Thyroid gland (tissue), 4 donors: ENCODE measurements around the gene FER. TPM values are rescaled to one million over a fixed set of nuclear protein-coding genes. Genes with fewer than 3 reads are reported as not detected.
"Not testable (repeated sequence)": the region's sequence is repeated elsewhere in the genome, so short reads cannot be mapped to it uniquely, and the experiment has no call there.

Source experiments
- DNase-seq, 2 donors: peaks; one replicate each; pipeline ENCODE4 v3.0.0-alpha.2; 2019
- H3K27ac ChIP-seq, 3 donors: fragments of 200-600 bp; sonication (generic); 1 replicate in 2 of 3; 2 replicates in 1 of 3; pipeline ENCODE4 v1.5.1; 2016 to 2019; ENCODE audit warnings: mild to moderate bottlenecking in 1 of 3, moderate library complexity in 1 of 3
- H3K27me3 ChIP-seq: fragments of 200-600 bp; sonication (generic); one replicate; pipeline ENCODE4 v1.5.1; 2019
- H3K36me3 ChIP-seq, 2 donors: fragments of 200-600 bp; sonication (generic); one replicate each; pipeline ENCODE4 v1.5.1; 2016 to 2019
- H3K4me1 ChIP-seq, 2 donors: fragments of 200-600 bp; sonication (generic); one replicate each; pipeline ENCODE4 v1.5.1; 2017 to 2019
- H3K4me3 ChIP-seq, 3 donors: fragments of 200-600 bp; sonication (generic); replicated peaks in 1 of 3; 1 replicate in 2 of 3; 2 replicates in 1 of 3; pipeline ENCODE4 v1.5.1; 2016; ENCODE audit warnings: mild to moderate bottlenecking in 1 of 3
- H3K9me3 ChIP-seq: fragments of 200-600 bp; sonication (generic); one replicate; pipeline ENCODE4 v1.5.1; 2017
- CTCF ChIP-seq, 6 experiments: fragments of 200-600 bp in 3 of 6; fragments of 450-650 bp in 3 of 6; sonication (generic) in 3 of 6; IDR thresholded peaks; one replicate each; pipeline ENCODE4 v1.5.1; 2016 to 2019; ENCODE audit warnings: antibody characterized with exemption in 6 of 6, mild to moderate bottlenecking in 2 of 6, inconsistent platforms in 1 of 6, moderate library complexity in 1 of 6
- POLR2A ChIP-seq, 2 donors: fragments of 450-650 bp; IDR thresholded peaks; one replicate each; pipeline ENCODE4 v1.6.1; 2017; ENCODE audit warnings: antibody characterized with exemption in 2 of 2, mild to moderate bottlenecking in 2 of 2, moderate library complexity in 1 of 2
- WGBS, 2 donors: methylation state at CpG; one replicate each; pipeline ENCODE4 v1.1.5; 2017; 5-methylcytosine and 5-hydroxymethylcytosine counted together
- intact Hi-C: fragments of 100-400 bp; cut with DNase I; formaldehyde crosslinking; loops from one replicate; pipeline ENCODE4 v1.15.1; 2023
- total RNA-seq, 4 donors: library from RNA; depleted of rRNA; stranded (reverse); fragments of >200 nt; gene quantifications; one replicate each; pipeline ENCODE4 v1.2.3, GENCODE V29; 2016

FER gene
- total RNA-seq, 4 donors from 2014 or later: 38.8 to 79.1 (median 45.2) TPM

DNA sequence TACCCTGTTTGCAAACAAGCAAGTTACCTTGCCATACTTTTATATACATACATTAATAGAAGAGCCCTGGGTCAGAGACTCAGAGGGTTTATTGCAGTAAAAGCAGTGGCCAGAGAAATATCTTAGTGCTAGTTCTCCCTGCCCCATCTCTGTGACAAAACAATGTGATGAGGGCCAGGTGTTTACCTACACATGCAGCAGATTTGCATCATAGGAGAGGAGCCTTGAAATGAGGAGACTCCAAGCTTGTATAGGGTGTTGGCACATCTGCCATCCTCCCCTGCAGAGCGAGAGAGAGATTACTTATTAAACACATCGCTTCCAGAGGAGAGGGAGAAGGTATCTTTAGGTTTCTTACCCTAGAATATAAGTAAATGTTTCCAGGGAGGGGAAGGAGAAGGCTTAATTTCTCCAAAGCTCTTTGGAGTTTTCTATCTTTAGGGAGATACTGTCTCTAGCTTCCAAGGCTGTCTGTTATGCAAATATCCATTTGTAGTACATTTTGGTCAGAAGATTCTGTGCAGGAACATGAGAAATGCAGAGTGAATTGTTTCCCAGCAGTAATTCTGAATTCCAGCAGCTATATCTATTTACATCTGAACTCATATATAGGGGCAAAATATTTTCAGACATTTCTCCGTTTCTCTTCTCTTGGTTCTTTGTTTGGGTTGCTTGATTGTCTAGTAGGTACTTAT lies 15.7 kb downstream of the FER start:
- DNase-seq: no peak
- intact Hi-C loops: no loop called here
- Histone ChIP-seq H3K4me3 (no peak overlapping the region), H3K27me3 (no peaks in the 10 kb centered on the region), H3K9me3 (no peaks in the 10 kb centered on the region), H3K27ac (no peak overlapping the region), H3K4me1 (no peaks in the 10 kb centered on the region), H3K36me3 (no peaks in the 10 kb centered on the region)
- TF ChIP-seq POLR2A (IDR thresholded peaks at IDR 0.05) (no peak), CTCF (IDR thresholded peaks at IDR 0.05) (no peak)
- 94 to 95% methylated on average over 3 of the region's 3 CpGs for WGBS, 2 donors

GRCh38 chr5:108765647-108766046 lies 17.9 kb downstream of the FER start:
- Histone ChIP-seq H3K27ac (no peak overlapping the region), H3K4me3 (no peak overlapping the region), H3K4me1 (no peaks in the 10 kb centered on the region), H3K9me3 (no peaks in the 10 kb centered on the region), H3K27me3 (no peaks in the 10 kb centered on the region), H3K36me3 (no peaks in the 10 kb centered on the region)
- TF ChIP-seq POLR2A (IDR thresholded peaks at IDR 0.05): no peak
- no peak for TF ChIP-seq CTCF (IDR thresholded peaks at IDR 0.05)
- DNase-seq: no peak
- intact Hi-C loops: no loop called here

DNA sequence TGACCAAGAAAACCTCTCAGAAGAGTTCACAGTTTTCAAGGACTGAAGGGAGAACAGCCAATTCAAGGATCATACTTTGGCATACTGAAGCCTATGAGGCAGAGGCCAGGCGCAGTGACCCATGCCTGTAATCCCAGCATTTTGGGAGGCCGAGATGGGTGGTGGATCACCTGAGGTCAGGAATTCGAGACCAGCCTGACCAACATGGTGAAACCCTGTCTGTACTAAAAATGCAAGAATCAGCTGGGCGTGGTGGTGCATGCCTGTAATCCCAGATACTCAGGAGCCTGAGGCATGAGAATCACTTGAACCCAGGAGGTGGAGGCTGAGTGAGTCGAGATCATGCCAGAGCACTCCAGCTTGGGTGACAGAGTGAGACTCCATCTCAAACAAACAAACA lies 19.2 kb downstream of the FER start:
- H3K4me3 ChIP-seq, H3K9me3 ChIP-seq, H3K4me1 ChIP-seq, H3K27me3 ChIP-seq, DNase-seq, intact Hi-C loops, H3K36me3 ChIP-seq, H3K27ac ChIP-seq: not testable (repeated sequence)
- WGBS, 2 donors: 82 to 84% methylated on average over 5 of the region's 5 CpGs

DNA sequence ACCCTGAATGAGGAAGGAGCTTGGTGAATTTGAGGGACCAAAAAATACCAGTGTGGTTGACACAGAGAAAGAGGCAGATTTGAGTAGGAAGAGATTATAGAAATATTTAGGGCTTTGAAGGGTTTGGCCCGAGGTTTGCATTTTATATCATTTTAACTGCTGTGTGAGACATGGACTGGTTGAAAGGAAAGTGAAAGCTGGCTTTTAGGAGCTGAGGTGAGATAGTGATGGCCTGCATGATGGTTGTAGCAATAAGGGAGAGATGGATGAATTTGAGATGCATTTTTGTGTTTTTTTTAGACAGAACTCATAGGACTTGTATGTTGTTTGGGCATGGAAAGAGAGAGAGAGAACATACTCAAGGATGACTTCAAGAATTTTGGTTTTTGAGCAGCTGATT lies 21.7 kb downstream of the FER start:
- 81 to 89% methylated on average over 1 of the region's 1 CpG for WGBS, 2 donors
- Histone ChIP-seq H3K27me3 (no peaks in the 10 kb centered on the region), H3K9me3 (no peaks in the 10 kb centered on the region), H3K36me3 (no peaks in the 10 kb centered on the region), H3K27ac (no peak overlapping the region), H3K4me3 (no peak overlapping the region), H3K4me1 (no peaks in the 10 kb centered on the region)
- no peak for TF ChIP-seq CTCF (IDR thresholded peaks at IDR 0.05)
- TF ChIP-seq POLR2A (IDR thresholded peaks at IDR 0.05): no peak
- intact Hi-C loops: no loop called here
- no peak for DNase-seq

GRCh38 chr5:108772626-108773025 lies 24.9 kb downstream of the FER start:
- Histone ChIP-seq H3K27ac (no peak overlapping the region), H3K4me3 (no peak overlapping the region), H3K9me3 (no peaks in the 10 kb centered on the region), H3K4me1 (no peaks in the 10 kb centered on the region), H3K36me3 (no peaks in the 10 kb centered on the region), H3K27me3 (no peaks in the 10 kb centered on the region)
- WGBS, 2 donors: 80 to 86% methylated on average over 1 of the region's 1 CpG
- TF ChIP-seq CTCF (IDR thresholded peaks at IDR 0.05): no peak
- no peak for TF ChIP-seq POLR2A (IDR thresholded peaks at IDR 0.05)
- DNase-seq: no peak
- intact Hi-C loops: no loop called here
